Cerebellar cortex (tissue), 1 donor: Measurements from ENCODE around the gene GH2.
A peak's percentile ranks its signal among the peaks of the same experiment; 100 is the strongest.
"Not testable (repeated sequence)": the region's sequence is repeated elsewhere in the genome, so short reads cannot be mapped to it uniquely, and the experiment has no call there.

Experiments used
- DNase-seq: peaks from one replicate; pipeline ENCODE4 v3.0.0-alpha.2; 2015; ENCODE audit warnings: low spot score

GH2 gene

DNA sequence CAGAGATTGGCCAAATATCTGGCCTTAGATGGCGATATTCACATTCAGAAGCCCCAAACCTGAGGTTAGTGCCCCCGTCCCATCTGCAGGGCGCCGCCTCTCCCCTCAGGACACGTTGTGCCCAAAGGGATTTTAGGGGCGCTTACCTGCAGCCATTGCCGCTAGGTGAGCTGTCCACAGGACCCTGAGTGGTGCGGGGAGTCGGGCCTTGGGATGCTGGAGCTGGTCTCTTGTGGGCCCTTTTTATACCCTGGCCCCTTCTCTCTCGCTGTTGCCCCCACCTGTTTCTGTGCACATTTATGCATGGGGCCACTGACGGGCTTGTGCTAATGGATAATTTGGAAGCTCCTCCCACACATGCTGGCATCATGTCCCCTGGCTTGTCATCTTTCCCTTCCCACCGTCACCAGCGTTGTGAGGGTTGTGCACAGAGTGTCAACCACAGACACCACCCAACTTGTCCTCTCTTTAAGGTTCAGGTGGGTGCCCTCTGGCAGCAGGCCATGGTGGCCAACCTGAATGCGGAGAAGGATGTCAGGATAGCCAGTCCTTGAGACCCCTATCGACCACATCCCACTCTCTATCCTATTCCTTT is 29.4 kb upstream of the GH2 start, which contains the start of gene CSHL1:
TSS of gene CSHL1 (minus strand) at position 218 of the 595 bp plus-strand sequence. CDS start at position 156, 62 bp downstream.
- no peak for DNase-seq

DNA sequence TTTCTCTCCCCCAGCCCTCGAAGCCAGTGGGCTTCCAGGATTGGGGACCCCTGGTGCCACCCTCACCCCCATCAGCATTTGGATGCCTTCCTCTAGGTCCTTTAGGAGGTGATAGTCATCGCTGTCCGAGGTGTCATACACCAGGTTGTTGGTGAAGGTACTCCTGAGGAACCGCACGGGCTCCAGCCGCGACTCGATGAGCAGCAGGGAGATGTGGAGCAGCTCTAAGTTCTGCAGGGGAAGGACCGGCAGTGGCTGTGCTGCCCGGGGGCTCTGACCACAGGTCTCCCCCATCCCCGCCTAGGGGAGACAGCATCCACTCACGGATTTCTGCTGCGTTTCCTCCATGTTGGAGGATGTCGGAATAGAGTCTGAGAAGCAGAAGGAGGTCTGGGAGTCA is 28.4 kb upstream of the GH2 start:
- DNase-seq = no peak

DNA sequence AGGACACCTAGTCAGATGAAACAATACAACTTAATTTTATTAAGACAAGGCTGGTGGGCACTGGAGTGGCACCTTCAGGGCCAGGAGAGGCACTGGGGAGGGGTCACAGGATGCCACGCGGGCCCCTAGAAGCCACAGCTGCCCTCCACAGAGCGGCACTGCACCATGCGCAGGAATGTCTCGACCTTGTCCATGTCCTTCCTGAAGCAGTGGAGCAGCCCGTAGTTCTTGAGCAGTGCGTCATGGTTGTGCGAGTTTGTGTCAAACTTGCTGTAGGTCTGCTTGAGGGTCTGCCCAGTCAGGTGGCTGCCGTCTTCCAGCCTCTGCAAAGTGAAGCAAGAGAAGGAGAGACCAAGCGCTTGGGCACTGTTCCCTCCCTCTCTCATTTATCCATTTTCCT is 27.8 kb upstream of the GH2 start:
- DNase-seq = not testable (repeated sequence)

DNA sequence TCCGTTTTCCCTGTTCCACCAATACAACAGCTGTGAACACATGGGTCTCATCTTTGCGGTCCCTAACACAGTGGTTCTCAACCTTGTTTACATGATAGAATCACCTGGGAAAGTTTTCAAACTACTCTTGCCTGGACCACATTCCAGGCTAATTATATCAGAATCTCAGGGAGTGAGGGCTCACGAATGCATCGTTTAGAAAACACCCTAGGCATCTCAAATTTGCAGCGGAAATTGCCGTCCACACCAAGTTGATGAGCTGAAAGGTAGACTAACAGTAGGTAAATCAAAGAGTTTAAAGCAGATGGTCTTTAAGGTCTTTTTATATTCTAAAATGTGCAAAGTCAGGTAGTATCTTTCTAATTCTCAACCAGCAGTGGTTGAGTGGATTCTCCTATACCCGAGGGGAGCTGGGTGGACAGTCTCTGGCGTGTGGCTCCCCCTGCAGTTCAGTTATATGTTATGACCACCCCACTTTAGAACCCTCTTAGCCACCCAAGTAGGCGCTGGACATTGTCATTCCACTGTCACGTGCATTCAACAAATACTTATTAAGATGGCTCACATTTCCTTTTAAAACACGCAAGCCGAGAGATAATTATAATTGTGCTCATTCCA is 25.5 kb upstream of the GH2 start:
- DNase-seq = peak; percentile 19

DNA sequence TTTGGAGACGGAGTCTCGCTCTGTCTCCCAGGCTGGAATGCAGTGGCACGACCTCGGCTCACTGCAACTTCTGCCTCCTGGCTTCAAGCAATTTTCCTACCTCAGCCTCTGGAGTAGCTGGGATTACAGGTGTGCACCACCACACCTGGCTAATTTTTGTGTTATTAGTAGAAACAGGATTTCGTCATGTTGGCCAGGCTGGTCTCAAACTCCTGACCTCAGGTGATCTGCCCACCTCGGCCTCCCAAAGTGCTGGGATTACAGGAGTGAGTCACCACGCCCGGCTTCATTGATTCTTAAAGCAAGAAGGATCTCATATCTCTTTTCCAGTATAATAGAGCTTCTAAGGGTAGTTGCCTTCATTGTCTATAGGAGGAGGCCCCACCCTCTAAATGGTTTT is 23.1 kb upstream of the GH2 start:
- DNase-seq = not testable (repeated sequence)

DNA sequence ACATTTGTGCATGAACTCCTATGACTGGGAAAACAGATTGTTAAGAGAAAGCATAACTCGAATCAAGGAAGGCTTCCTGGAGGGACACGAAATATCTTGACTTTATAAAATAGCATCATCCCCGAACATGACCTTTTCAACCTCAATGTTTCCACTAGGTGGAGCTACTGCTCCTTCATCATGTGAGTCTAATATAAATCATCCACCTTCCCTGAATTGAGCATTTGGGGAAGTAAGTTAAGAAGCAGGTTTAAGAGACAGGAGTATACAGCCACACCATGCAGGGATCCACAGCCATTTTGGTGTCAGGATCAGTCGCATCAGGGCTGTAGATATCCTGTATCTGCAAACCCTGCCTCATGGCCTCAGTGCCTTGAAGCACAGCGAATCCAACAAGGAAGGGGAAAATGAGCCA is 22.1 kb upstream of the GH2 start:
- DNase-seq = not testable (repeated sequence)

DNA sequence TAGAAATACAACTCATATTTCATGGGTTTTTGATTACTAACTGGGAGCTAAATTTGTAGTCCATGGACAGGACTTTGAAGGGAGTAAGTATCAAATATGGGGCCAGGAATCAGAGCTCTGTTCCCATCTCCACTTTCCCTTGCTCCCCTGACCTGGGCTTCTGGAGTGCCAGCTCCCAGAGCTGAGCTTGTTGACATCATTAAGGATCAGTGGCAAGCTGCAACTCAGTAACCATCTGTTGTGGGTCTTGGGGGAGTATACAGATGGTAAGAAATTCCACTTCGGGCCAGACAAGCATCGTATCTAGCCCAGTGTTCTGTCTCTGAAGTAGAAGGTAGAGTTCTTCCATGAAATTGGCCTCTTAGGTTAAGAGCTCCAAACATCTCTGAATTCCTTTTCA is 20.2 kb upstream of the GH2 start:
- not testable (repeated sequence) for DNase-seq

DNA sequence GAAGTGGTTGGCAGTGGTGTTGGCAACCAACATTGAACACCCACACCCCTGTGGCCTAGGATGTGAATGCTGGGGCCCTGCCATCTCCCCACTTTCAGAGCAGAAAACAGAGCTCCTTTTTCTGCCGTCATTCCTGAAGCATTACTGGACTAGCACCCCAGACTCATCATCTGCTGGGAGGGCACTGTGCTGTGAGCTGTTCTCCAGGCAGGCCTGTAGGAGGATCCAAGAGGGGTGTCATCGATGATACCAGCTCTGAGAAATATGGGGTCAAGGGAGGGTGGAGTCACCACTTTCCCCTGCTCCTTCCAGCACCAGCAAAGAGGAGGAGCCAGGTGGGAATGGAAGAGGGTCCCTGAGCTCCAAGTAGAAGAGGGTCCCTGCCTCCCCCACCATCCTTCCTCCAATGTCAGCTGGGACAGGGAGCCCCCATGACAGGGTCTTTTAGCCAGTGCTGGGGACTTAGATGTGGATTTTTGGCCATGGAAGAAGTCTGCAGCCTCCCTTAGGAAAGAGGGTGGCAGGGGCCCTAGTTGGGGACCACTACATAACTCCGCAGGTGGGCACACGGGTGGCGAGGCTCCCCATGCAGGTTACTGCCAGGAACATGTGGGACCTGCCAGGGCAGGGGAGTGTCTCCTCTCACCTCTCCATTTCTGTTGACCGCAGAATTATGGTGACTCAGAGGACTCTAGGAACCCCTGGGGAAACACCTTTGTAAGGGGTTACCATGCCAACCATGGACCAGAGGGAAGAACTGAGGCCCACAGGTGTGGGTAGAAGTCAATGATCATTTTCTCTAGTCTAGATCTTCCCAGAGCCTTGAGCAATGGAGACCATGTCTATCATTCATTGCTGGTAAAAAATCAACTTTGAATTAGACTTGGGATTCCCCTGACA is 17.4 kb upstream of the GH2 start:
- DNase-seq = not testable (repeated sequence)

DNA sequence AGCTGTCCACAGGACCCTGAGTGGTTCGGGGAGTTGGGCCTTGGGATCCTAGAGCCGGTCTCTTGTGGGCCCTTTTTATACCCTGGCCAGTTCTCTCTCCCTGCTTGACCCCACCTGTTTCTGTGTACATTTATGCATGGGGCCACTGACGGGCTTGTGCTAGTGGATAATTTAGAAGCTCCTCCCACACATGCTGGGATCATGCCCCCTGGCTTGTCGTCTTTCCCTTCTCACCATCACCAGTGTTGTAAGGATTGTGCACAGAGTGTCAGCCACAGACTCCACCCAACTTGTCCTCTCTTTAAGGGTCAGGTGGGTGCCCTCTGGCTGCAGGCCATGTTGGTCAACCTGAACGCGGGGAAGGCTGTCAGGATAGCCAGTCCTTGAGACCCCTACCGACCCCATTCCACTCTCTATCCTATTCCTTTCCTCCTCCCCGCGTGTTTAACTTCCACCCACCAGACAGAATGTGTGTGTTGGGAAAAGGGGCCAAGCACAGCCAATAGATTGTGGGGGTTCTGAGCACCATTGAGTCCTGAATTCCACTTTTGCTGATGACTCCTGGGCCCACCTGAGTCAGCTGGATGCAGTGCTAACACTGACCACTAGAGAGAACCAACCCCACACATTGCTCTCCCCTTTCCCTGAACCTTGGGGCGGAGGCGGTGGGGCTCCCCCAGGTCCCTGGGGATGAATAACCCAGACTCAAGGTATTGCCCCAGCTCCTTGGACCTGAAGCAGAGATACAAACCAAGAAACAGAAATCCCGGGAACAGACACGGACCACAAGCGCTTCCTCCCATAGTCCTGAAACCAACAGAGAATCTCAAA is 15.0 kb upstream of the GH2 start, which contains the start of gene CSH1:
TSS of gene CSH1 (minus strand) at position 51 of the 831 bp plus-strand sequence. CDS start 63 bp downstream, outside the sequence.
- DNase-seq = not testable (repeated sequence)

DNA sequence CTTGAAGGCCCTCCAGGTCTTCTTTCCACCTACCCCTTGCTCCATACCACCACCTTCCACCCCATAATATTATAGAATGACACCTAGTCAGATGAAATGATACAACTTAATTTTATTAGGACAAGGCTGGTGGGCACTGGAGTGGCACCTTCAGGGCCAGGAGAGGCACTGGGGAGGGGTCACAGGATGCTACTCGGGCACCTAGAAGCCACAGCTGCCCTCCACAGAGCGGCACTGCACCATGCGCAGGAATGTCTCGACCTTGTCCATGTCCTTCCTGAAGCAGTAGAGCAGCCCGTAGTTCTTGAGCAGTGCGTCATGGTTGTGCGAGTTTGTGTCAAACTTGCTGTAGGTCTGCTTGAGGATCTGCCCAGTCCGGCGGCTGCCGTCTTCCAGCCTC is 13.1 kb upstream of the GH2 start:
- not testable (repeated sequence) for DNase-seq

DNA sequence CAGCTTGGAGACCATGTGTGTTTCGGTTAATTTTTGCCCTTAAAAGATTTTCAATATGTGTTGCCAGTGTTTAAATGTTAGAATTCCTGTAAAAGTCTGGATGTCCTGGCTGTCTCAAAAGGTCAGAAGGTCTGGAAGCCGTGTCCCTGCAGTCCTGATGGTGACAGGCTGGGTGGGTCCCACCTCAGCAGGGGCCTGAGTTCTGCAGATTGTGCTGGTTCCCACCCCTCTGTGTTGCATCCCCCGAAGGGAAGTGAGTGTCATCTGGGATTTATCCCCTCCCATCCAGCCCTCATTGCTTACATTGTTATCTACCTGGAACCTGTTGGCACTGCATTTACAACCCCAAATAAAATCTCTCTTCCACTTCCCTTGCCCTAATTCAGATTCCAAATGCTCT is 12.3 kb upstream of the GH2 start:
- DNase-seq = not testable (repeated sequence)

DNA sequence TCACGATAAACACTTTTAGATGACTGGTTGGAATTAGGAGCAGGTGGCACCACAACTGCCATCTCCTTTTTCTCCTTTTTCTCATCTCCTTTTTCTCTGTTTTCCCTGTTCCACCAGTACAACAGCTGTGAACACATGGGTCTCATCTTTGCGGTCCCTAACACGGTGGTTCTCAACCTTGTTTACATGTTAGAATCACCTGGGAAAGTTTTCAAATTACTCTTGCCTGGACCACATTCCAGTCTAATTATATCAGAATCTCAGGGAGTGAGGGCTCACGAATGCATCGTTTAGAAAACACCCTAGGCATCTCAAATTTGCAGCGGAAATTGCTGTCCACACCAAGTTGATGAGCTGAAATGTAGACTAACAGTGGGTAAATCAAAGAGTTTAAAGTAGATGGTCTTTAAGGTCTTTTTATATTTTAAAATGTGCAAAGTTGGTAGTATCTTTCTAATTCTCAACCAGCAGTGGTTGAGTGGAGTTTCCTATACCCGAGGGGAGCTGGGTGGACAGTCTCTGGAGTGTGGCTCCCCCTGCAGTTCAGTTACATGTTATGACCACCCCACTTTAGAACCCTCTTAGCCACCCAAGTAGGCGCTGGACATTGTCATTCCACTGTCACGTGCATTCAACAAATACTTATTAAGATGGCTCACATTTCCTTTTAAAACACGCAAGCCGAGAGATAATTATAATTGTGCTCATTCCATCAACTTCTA is 10.7 kb upstream of the GH2 start:
- DNase-seq = not testable (repeated sequence)

DNA sequence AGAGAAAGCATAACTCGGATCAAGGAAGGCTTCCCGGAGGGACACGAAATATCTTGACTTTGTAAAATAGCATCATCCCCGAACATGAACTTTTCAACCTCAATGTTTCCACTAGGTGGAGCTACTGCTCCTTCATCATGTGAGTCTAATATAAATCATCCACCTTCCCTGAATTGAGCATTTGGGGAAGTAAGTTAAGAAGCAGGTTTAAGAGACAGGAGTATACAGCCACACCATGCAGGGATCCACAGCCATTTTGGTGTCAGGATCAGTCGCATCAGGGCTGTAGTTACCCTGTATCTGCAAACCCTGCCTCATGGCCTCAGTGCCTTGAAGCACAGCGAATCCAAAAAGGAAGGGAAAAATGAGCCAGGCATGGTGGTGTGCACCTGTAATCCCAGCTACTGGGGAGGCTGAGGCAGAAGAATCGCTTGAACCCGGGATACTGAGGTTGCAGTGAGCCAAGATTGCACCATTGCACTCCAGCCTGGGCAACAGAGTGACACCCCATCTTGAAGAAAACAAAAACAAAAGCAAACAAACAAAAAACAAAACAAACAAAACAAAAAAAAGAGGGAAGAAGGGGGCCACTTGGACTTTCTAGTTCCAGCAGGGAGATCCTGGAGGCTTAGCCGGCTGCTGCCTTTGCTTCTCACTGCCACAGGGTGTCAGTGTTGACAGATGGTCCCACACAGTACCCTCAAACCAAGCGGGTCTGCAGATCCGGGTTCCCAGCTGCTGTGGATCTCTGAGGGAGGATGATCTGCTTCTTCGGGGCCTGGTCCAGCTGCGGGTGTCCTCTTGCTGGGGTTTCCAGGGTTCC is 7.5 kb upstream of the GH2 start:
- peak; percentile 40 for DNase-seq

DNA sequence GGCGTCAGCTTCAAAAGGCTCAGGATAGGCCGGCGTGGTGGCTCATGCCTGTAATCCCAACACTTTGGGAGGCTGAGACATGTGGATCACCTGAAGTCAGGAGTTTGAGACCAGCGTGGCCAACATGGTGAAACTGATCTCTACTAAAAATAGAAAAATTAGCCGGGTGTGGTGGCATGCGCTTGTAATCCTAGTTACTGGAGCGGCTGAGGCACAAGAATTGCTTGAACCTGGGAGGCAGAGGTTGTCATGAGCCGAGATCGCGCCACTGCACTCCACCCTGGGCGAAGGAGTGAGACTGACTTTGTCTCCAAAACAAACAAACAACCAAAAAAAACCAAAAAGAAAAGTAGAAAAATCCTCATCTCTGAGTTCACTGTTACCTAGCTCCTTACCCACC is 3.4 kb upstream of the GH2 start:
- not testable (repeated sequence) for DNase-seq

DNA sequence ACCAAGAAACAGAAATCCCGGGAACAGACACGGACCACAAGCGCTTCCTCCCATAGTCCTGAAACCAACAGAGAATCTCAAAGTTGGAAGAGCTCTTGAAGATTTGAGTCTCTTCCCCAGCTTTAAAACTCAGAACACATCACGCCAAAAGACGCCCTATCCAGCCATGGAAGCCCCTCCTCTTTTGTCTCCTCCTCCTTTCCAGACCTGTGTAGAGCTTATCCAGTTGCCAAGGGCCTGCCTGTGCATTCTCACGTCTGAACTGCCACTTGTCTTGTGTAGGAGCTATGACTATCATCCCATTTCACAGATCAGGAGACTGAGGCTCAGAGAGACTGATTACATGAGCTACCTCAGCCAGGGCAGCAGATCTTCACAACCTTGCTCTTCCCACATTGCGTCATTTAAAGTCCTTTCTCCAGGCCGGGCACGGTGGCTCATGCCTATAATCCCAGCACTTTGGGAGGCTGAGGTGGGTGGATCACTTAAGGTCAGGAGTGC is 932 bp upstream of the GH2 start:
- not testable (repeated sequence) for DNase-seq

DNA sequence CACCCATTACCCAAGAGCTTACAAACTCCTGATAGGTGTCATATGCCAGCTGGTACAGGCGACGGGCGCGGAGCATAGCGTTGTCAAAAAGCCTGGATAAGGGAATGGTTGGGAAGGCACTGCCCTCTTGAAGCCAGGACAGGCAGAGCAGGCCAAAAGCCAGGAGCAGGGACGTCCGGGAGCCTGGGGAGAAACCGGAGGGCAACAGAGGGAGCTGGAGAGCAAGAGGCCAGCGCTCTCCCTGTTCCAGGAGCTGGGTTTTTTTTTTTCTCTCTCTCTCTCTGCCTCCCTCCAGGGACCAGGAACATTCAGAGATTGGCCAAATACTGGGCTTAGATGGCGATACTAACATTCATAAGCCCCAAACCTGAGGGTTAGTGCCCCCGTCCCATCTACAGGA is 407 bp downstream of the GH2 start:
- DNase-seq = peak; percentile 25

DNA sequence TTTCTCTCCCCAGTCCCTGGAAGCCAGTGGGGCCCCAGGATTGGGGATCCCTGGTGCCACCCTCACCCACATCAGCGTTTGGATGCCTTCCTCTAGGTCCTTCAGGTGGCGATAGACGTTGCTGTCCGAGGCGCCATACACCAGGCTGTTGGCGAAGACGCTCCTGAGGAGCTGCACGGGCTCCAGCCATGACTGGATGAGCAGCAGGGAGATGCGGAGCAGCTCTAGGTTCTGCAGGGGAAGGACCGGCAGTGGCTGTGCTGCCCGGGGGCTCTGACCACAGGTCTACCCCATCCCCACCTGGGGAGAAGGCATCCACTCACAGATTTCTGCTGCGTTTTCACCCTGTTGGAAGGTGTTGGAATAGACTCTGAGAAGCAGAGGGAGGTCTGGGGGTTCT is 1.0 kb downstream of the GH2 start:
- no peak for DNase-seq

DNA sequence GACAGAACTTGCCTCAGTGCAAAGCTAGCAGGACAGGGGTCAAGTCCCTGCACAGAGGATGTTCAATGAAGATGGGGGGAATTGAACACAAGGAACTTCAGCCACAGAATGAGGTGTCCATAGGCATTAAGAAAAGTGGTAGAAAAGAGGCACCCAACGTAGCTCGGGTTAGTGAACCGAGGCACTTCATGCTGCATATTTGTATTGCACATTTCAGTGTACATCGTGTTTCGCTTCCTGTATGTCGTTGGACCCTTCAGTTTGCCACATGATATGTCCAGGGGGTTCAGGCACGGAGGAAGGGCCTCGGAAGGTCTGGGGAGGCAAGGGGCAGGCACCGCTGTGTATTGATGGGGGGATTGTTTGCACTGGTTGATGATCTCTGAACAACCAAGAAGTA is 3.3 kb downstream of the GH2 start:
- not testable (repeated sequence) for DNase-seq

DNA sequence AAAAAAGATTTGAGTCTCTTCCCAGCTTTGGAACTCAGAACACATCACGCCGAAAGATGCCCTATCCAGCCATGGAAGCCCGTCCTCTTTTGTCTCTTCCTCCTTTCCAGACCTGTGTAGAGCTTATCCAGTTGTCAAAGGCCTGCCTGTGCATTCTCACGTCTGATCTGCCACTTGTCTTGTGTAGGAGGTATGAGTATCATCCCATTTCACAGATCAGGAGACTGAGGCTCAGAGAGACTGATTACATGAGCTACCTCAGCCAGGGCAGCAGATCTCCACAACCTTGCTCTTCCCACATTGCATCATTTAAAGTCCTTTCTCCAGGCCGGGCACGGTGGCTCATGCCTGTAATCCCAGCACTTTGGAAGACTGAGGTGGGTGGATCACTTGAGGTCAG is 7.1 kb downstream of the GH2 start:
- DNase-seq = not testable (repeated sequence)

DNA sequence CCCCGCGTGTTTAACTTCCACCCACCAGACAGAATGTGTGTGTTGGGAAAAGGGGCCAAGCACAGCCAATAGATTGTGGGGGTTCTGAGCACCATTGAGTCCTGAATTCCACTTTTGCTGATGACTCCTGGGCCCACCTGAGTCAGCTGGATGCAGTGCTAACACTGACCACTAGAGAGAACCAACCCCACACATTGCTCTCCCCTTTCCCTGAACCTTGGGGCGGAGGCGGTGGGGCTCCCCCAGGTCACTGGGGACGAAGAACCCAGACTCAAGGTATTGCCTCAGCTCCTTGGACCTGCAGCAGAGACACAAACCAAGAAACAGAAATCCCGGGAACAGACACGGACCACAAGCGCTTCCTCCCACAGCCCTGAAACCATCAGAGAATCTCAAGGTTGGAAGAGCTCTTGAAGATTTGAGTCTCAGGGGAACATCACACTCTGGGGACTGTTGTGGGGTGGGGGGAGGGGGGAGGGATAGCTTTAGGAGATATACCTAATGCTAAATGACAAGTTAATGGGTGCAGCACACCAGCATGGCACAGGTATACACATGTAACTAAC is 7.6 kb downstream of the GH2 start:
- DNase-seq = not testable (repeated sequence)
